GM13977 (cell line): ENCODE results near the gene ZNF592.

Source experiments
- DNase-seq: peaks from one replicate; pipeline ENCODE4 v3.0.0; 2012; ENCODE audit warnings: low spot score
- CTCF ChIP-seq: IDR thresholded peaks from 2 replicates; pipeline ENCODE4 v1.5.1; 2012; ENCODE audit warnings: mild to moderate bottlenecking, control low read depth; ENCODE audit not compliant: insufficient read depth; ENCODE audit errors: extremely low read depth, missing control alignments
- in situ Hi-C: fragments of 300-500 bp; cut with MboI; formaldehyde crosslinking; loops from one replicate; pipeline ENCODE4 v1.12.0; 2022; ENCODE audit warnings: low sequenced_read_pairs, low pct_unique_long_range_greater_than_20kb, mixed read lengths, inconsistent platforms; ENCODE audit not compliant: unreplicated experiment

ZNF592 gene, protein sequence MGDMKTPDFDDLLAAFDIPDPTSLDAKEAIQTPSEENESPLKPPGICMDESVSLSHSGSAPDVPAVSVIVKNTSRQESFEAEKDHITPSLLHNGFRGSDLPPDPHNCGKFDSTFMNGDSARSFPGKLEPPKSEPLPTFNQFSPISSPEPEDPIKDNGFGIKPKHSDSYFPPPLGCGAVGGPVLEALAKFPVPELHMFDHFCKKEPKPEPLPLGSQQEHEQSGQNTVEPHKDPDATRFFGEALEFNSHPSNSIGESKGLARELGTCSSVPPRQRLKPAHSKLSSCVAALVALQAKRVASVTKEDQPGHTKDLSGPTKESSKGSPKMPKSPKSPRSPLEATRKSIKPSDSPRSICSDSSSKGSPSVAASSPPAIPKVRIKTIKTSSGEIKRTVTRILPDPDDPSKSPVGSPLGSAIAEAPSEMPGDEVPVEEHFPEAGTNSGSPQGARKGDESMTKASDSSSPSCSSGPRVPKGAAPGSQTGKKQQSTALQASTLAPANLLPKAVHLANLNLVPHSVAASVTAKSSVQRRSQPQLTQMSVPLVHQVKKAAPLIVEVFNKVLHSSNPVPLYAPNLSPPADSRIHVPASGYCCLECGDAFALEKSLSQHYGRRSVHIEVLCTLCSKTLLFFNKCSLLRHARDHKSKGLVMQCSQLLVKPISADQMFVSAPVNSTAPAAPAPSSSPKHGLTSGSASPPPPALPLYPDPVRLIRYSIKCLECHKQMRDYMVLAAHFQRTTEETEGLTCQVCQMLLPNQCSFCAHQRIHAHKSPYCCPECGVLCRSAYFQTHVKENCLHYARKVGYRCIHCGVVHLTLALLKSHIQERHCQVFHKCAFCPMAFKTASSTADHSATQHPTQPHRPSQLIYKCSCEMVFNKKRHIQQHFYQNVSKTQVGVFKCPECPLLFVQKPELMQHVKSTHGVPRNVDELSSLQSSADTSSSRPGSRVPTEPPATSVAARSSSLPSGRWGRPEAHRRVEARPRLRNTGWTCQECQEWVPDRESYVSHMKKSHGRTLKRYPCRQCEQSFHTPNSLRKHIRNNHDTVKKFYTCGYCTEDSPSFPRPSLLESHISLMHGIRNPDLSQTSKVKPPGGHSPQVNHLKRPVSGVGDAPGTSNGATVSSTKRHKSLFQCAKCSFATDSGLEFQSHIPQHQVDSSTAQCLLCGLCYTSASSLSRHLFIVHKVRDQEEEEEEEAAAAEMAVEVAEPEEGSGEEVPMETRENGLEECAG (N-terminal part only)

GRCh38 chr15:84748274-84749110, at the start of gene ZNF592:
Gene ZNF592 (plus strand): TSS chr15:84748592. CDS start chr15:84782676, 34,084 bp downstream.
- peak; percentile 86 for DNase-seq
- in situ Hi-C loops = no loop called here
- TF ChIP-seq CTCF = peak; percentile 26

DNA sequence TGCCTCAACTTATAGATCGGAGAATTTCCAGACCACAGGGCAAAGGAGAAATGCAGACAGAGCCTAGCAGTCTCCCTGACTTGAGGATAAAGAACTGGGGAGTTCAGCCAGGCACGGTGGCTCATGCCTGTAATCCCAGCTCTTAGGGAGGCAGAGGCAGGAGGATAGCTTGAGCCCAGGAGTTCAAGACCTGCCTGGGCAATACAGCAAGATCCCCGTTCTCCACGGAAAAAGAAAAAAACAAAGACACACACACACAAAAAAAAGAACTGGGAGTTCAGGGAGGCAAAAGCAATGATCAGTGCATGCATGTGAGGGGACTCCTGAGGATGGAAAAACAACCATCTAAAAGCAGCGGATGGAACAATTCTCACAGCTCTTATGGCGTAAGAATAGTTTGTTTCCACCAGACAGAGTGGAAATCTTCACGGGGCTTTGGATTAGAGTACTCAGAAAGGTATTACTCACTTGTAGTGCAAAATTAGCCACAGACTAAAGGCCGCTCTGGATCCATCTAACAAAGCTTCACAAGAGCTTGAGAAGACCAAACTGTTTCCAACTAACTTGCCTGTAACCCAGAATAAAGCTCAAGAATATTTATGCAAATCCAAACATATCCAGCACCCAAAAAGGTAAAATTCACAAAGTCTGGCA, 48.7 kb upstream of the ZNF592 start:
- in situ Hi-C loops = no loop called here
- no peak for DNase-seq
- TF ChIP-seq CTCF = no peak

- TF ChIP-seq CTCF = no peak
- in situ Hi-C loops = no loop called here
- no peak for DNase-seq
Measured at GRCh38 chr15:84702961-84703482, 45.4 kb upstream of the ZNF592 start.

GRCh38 chr15:84703808-84704207, 44.6 kb upstream of the ZNF592 start:
- in situ Hi-C loops = no loop called here
- TF ChIP-seq CTCF = no peak
- no peak for DNase-seq

DNA sequence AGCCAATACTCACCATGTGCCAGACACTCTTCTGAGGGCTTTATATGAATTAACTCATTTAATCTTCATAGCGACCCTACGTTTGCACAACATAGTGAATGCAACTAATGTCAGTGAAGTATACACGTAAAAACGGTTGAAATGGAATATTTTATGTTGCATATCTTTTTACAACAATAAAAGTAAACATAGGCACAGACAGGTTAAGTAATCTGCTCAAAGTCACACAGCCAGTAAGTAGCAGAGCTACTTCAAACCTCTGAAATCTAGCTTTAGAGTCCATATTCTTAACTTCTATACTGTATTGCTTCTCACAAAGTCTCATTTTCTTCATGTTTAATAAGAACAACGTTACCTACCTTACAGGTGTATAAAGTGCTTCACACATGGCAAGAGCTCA, 34.0 kb upstream of the ZNF592 start:
- DNase-seq = no peak
- in situ Hi-C loops = no loop called here
- TF ChIP-seq CTCF = no peak
